ENCODE measurements around the gene NXPH4.

The NXPH4 gene

GRCh38 chr12:57219205-57219992 is 2.8 kb downstream of the NXPH4 start:
- DNase-seq (ENCODE audit: low spot score) = no peak

- DNase-seq (ENCODE audit: low spot score) = no peak
Measured at GRCh38 chr12:57219993-57220754, 3.6 kb downstream of the NXPH4 start.

- DNase-seq (ENCODE audit: low spot score) = no peak
Measured at GRCh38 chr12:57220770-57221168, 4.2 kb downstream of the NXPH4 start.

- DNase-seq (ENCODE audit: low spot score) = no peak
Measured at GRCh38 chr12:57221169-57221917, 4.7 kb downstream of the NXPH4 start.

- DNase-seq (ENCODE audit: low spot score) = no peak
Measured at GRCh38 chr12:57222286-57223190, 5.9 kb downstream of the NXPH4 start.

GRCh38 chr12:57223191-57224165 is 6.9 kb downstream of the NXPH4 start:
- peak; percentile 66 for DNase-seq (ENCODE audit: low spot score)

- no peak for DNase-seq (ENCODE audit: low spot score)
Measured at GRCh38 chr12:57224278-57224972, 7.8 kb downstream of the NXPH4 start.

- DNase-seq (ENCODE audit: low spot score) = peak; percentile 47
Measured at GRCh38 chr12:57224973-57225679, 8.5 kb downstream of the NXPH4 start.

- DNase-seq (ENCODE audit: low spot score) = no peak
Measured at GRCh38 chr12:57225680-57226210, 9.2 kb downstream of the NXPH4 start.

GRCh38 chr12:57226588-57227314 is 10.2 kb downstream of the NXPH4 start:
- DNase-seq (ENCODE audit: low spot score) = no peak

- DNase-seq (ENCODE audit: low spot score) = no peak
Measured at GRCh38 chr12:57227315-57228115, 10.9 kb downstream of the NXPH4 start.

GRCh38 chr12:57229046-57229633 is 12.5 kb downstream of the NXPH4 start:
- peak; percentile 24 for DNase-seq (ENCODE audit: low spot score)

GRCh38 chr12:57229634-57230380 is 13.2 kb downstream of the NXPH4 start, which contains the start of gene SHMT2:
Gene SHMT2 (plus strand): TSS chr12:57229711. CDS start chr12:57229779, 68 bp downstream.
- peak; percentile 94 for DNase-seq (ENCODE audit: low spot score)

GRCh38 chr12:57230381-57231155 is 14.0 kb downstream of the NXPH4 start:
- no peak for DNase-seq (ENCODE audit: low spot score)

Data from CD4-positive, alpha-beta T cell treated with Interleukin-15 for 4 hours (primary cell).